K562 (cell line): ENCODE measurements around the gene CAPZA1. TPM values are rescaled to one million over a fixed set of nuclear protein-coding genes. Genes with fewer than 3 reads are reported as not detected.

Experiments used
- ARHGAP35 ChIP-seq: fragments of 450-650 bp; IDR thresholded peaks from 2 replicates; pipeline ENCODE4 v1.6.1; 2018; ENCODE audit not compliant: partially characterized antibody
- ARID2 ChIP-seq: fragments of 450-650 bp; IDR thresholded peaks from 2 replicates; pipeline ENCODE4 v1.6.1; 2017; ENCODE audit warnings: antibody characterized with exemption, mild to moderate bottlenecking
- EGR1 ChIP-seq: fragments of 450-650 bp; conservative IDR thresholded peaks from 2 replicates; pipeline ENCODE4 v1.6.1; 2017; ENCODE audit warnings: mild to moderate bottlenecking
- ELF4 ChIP-seq: fragments of 450-650 bp; formaldehyde crosslinking; IDR thresholded peaks from 2 replicates; pipeline ENCODE4 v1.4.0; 2022; ENCODE audit warnings: missing genetic modification characterization
- FOXA1 ChIP-seq: fragments of 450-650 bp; IDR thresholded peaks from 2 replicates; pipeline ENCODE4 v1.6.1; 2016; ENCODE audit warnings: mild to moderate bottlenecking, borderline replicate concordance
- GATA2 ChIP-seq: sonication (generic); formaldehyde crosslinking; IDR thresholded peaks from 2 replicates; pipeline ENCODE4 v1.4.0; 2020; ENCODE audit warnings: mild to moderate bottlenecking, missing genetic modification reagents
- HNRNPK ChIP-seq: fragments of 200-400 bp; formaldehyde crosslinking; IDR thresholded peaks from one replicate; pipeline ENCODE4 v1.6.1; 2018; ENCODE audit warnings: mild to moderate bottlenecking, low read depth, low read length; ENCODE audit not compliant: poor library complexity, severe bottlenecking
- JUN ChIP-seq, 2 experiments: sonication (generic) in 1 of 2; formaldehyde crosslinking in 1 of 2; IDR thresholded peaks; 2 replicates each; pipeline versions ENCODE4 v1.6.1 to v1.8.0; 2012 to 2022; ENCODE audit warnings: borderline replicate concordance in 2 of 2, mild to moderate bottlenecking in 2 of 2, improper control_type of control experiment in 1 of 2, low read depth in 1 of 2, low read length in 1 of 2, missing genetic modification reagents in 1 of 2
- JUND ChIP-seq, 2 experiments: IDR thresholded peaks; 2 replicates in 1 of 2; 3 replicates in 1 of 2; pipeline ENCODE4 v1.6.1; 2011; ENCODE audit warnings: borderline replicate concordance in 2 of 2, low read depth in 2 of 2, low read length in 2 of 2, improper control_type of control experiment in 1 of 2, missing biosample characterization in 1 of 2, missing genetic modification characterization in 1 of 2, missing genetic modification reagents in 1 of 2
- KLF16 ChIP-seq: IDR thresholded peaks from 2 replicates; pipeline ENCODE4 v1.6.1; 2016; ENCODE audit warnings: antibody characterized with exemption
- MCM7 ChIP-seq, 2 experiments: fragments of 450-650 bp; IDR thresholded peaks; 2 replicates each; pipeline ENCODE4 v1.6.1; 2016 to 2018
- MTA1 ChIP-seq: fragments of 450-650 bp; IDR thresholded peaks from 2 replicates; pipeline ENCODE4 v1.6.1; 2017; ENCODE audit warnings: borderline replicate concordance
- NEUROD1 ChIP-seq: fragments of 150-350 bp; IDR thresholded peaks from 2 replicates; pipeline ENCODE4 v1.6.1; 2014; ENCODE audit warnings: borderline replicate concordance, low read length, low read depth; ENCODE audit not compliant: partially characterized antibody
- NKRF ChIP-seq: fragments of 450-650 bp; IDR thresholded peaks from 2 replicates; pipeline ENCODE4 v1.6.1; 2016; ENCODE audit warnings: borderline replicate concordance
- NR2F6 ChIP-seq: fragments of 450-650 bp; formaldehyde crosslinking; IDR thresholded peaks from 2 replicates; pipeline ENCODE4 v1.4.0; 2020; ENCODE audit warnings: mild to moderate bottlenecking
- NR4A1 ChIP-seq, 2 experiments: fragments of 250-450 bp in 1 of 2; fragments of 450-650 bp in 1 of 2; sonication (Bioruptor Pico) in 1 of 2; IDR thresholded peaks; 2 replicates each; pipeline versions ENCODE4 v1.4.0 to v1.6.1; 2016 to 2020; ENCODE audit warnings: mild to moderate bottlenecking in 2 of 2, missing compliant biosample characterization in 1 of 2, missing genetic modification characterization in 1 of 2, moderate library complexity in 1 of 2
- PKNOX1 ChIP-seq: fragments of 450-650 bp; IDR thresholded peaks from 2 replicates; pipeline ENCODE4 v1.6.1; 2016
- TAF1 ChIP-seq: IDR thresholded peaks from 2 replicates; pipeline ENCODE4 v1.6.1; 2011; ENCODE audit warnings: mild to moderate bottlenecking, low read length, moderate library complexity; ENCODE audit not compliant: insufficient read depth, control insufficient read depth, severe bottlenecking; ENCODE audit errors: extremely low read depth
- TAF7 ChIP-seq: fragments of 450-650 bp; IDR thresholded peaks from 2 replicates; pipeline ENCODE4 v1.6.1; 2016; ENCODE audit warnings: missing genetic modification characterization, missing compliant biosample characterization
- TAL1 ChIP-seq: fragments of 450-650 bp; IDR thresholded peaks from 2 replicates; pipeline ENCODE4 v1.6.1; 2016; ENCODE audit warnings: mild to moderate bottlenecking
- TCF7L2 ChIP-seq: fragments of 150-350 bp; IDR thresholded peaks from 2 replicates; pipeline ENCODE4 v1.6.1; 2016; ENCODE audit warnings: low read depth, mild to moderate bottlenecking, low read length, moderate library complexity
- THRB ChIP-seq: fragments of 450-650 bp; formaldehyde crosslinking; conservative IDR thresholded peaks from 2 replicates; pipeline ENCODE4 v1.4.0; 2022; ENCODE audit warnings: mild to moderate bottlenecking, missing genetic modification characterization
- ZNF77 ChIP-seq: fragments of 250-450 bp; sonication (Bioruptor Pico); IDR thresholded peaks from 2 replicates; pipeline ENCODE4 v1.5.0; 2020
- polyA plus RNA-seq, 8 experiments: library from polyadenylated mRNA; depleted of rRNA in 4 of 8; stranded (reverse) in 5 of 8; unstranded in 3 of 8; fragments of >200 nt; fragmentation: Nextera tagmentation in 2 of 8; fragmentation: Illumina TruSeq in 1 of 8; extraction: Ambion mirVana in 2 of 8; extraction: Trizol in 1 of 8; gene quantifications; 2 replicates each; pipeline versions ENCODE4 v1.2.1 to v1.2.3, GENCODE V29; 2011 to 2014; ENCODE audit warnings: inconsistent platforms in 1 of 8, missing spikeins in 1 of 8
- total RNA-seq, 7 experiments: library from RNA; depleted of rRNA in 6 of 7; stranded (reverse); fragments of >200 nt in 6 of 7; fragmentation: Illumina TruSeq in 2 of 7; extraction: Trizol in 2 of 7; gene quantifications; 2 replicates each; pipeline versions ENCODE4 v1.2.1 to v1.2.3, GENCODE V29; 2011 to 2021; ENCODE audit warnings: low replicate concordance in 1 of 7

Gene CAPZA1
- total and polyA plus RNA-seq, 9 of the 15 experiments (the other 6 are each of a cell fraction or from before 2014, with no cell fraction given) = 237 to 1,020 (median 306) TPM

GRCh38 chr1:112698366-112699310 lies 79.0 kb downstream of the CAPZA1 start (continued):
- TF ChIP-seq THRB (CRISPR knock-in tag) (no peak), MCM7 (IDR thresholded peaks at IDR 0.05) (no peak), NR4A1 (CRISPR knock-in tag; IDR thresholded peaks at IDR 0.05) (0 out of 2 replicates have a peak, but pooled peaks have one; percentile 12), NR4A1 (tag; IDR thresholded peaks at IDR 0.05) (peak; percentile 45; the same call in 1 of the 2 replicates), JUND (IDR thresholded peaks at IDR 0.05; ENCODE audit: borderline replicate concordance, low read depth, low read length) (0 out of 2 replicates have a peak, but pooled peaks have one; percentile 29), JUND (tag; IDR thresholded peaks at IDR 0.05; ENCODE audit: borderline replicate concordance, low read depth, low read length) (no peak; the same call in 2 of the 3 replicates), KLF16 (no peak), NEUROD1 (peak; percentile 29), ARHGAP35 (no peak), FOXA1 (no peak), ZNF77 (CRISPR knock-in tag) (no peak), PKNOX1 (peak; percentile 48), TCF7L2 (no peak), JUN (IDR thresholded peaks at IDR 0.05; ENCODE audit: borderline replicate concordance, low read depth, low read length) (no peak), JUN (CRISPR knock-in tag; IDR thresholded peaks at IDR 0.05; ENCODE audit: borderline replicate concordance) (no peak), MTA1 (0 out of 2 replicates have a peak, but pooled peaks have one; percentile 18), EGR1 (peak; percentile 59), ELF4 (CRISPR knock-in tag) (no peak), ARID2 (no peak), TAF7 (tag) (no peak), HNRNPK (no peak), NKRF (no peak), NR2F6 (CRISPR knock-in tag) (no peak), TAF1 (peak; percentile 15), GATA2 (CRISPR knock-in tag) (no peak), TAL1 (no peak)
